ENCODE results near the gene ABI2. TPM values are rescaled to one million over a fixed set of nuclear protein-coding genes. Genes with fewer than 3 reads are reported as not detected.
A peak's percentile ranks its signal among the peaks of the same experiment; 100 is the strongest.

The ABI2 gene
- total RNA-seq, 1 experiment from 2014 or later, result 50.7 TPM

- Histone ChIP-seq H2AFZ (ENCODE audit: low read length) (no peak overlapping the region), H3K9me2 (replicated peaks; ENCODE audit: low read length) (no peaks in the 10 kb centered on the region), H3K4me2 (ENCODE audit: low read length) (no peak overlapping the region), H3K9ac (ENCODE audit: low read length) (no peak overlapping the region), H3F3A (ENCODE audit: low read length, unreplicated experiment) (no peaks in the 10 kb centered on the region), H3K4me1 (ENCODE audit: insufficient read depth, low read length) (peaks cover 12% of the 10 kb centered on the region; the same call in 1 of the 2 replicates), H3K27me3 (ENCODE audit: low read length) (no peaks in the 10 kb centered on the region), H3K9me3 (ENCODE audit: low read length) (no peaks in the 10 kb centered on the region), H4K20me1 (ENCODE audit: low read length) (no peaks in the 10 kb centered on the region), H3K27ac (ENCODE audit: low read length) (no peak overlapping the region), H3K4me3 (ENCODE audit: low read length) (no peak overlapping the region), H3K36me3 (ENCODE audit: low read depth, low read length) (peaks cover 27% of the 10 kb centered on the region), H3K79me2 (ENCODE audit: low read length) (no peaks in the 10 kb centered on the region)
- no peak for TF ChIP-seq EZH2phosphoT487 (IDR thresholded peaks at IDR 0.05; ENCODE audit: borderline replicate concordance, low read length)
- peak; percentile 46 for TF ChIP-seq CTCF (conservative IDR thresholded peaks at IDR 0.05; ENCODE audit: low read depth, low read length)
- ATAC-seq (no peak), DNase-seq (no peak)
- ChIA-PET CTCF (no interaction called here), POLR2A (ENCODE audit: unreplicated experiment) (interaction anchor here (0.6 kb wide), 1 partner anchor 134 kb away, joined by 11 read pairs; no protein-coding TSS in a partner anchor)
- BruUV-seq (replicated peaks), result no TSS peak
- intact Hi-C loops (cut with micrococcal nuclease), result no loop called here
Observed at GRCh38 chr2:203394519-203395227, 66.5 kb downstream of the ABI2 start.

GRCh38 chr2:203395858-203396257, 67.7 kb downstream of the ABI2 start:
- CTCF ChIA-PET, result no interaction called here
- POLR2A ChIA-PET (ENCODE audit: unreplicated experiment), result no interaction called here
- H3K9ac ChIP-seq (ENCODE audit: low read length), result no peak overlapping the region
- no peaks in the 10 kb centered on the region for H3F3A ChIP-seq (ENCODE audit: low read length, unreplicated experiment)
- intact Hi-C loops (cut with micrococcal nuclease), result no loop called here
- no peak overlapping the region for H3K27ac ChIP-seq (ENCODE audit: low read length)
- DNase-seq (no peak), ATAC-seq (no peak)
- no peaks in the 10 kb centered on the region for H3K79me2 ChIP-seq (ENCODE audit: low read length)
- no peak overlapping the region for H3K4me2 ChIP-seq (ENCODE audit: low read length)
- no TSS peak for BruUV-seq (replicated peaks)
- no peaks in the 10 kb centered on the region for H4K20me1 ChIP-seq (ENCODE audit: low read length)
- H3K4me1 ChIP-seq (ENCODE audit: insufficient read depth, low read length), result peaks cover 22% of the 10 kb centered on the region
- no peaks in the 10 kb centered on the region for H3K27me3 ChIP-seq (ENCODE audit: low read length)
- H3K9me3 ChIP-seq (ENCODE audit: low read length), result no peaks in the 10 kb centered on the region
- H2AFZ ChIP-seq (ENCODE audit: low read length), result no peak overlapping the region
- H3K36me3 ChIP-seq (ENCODE audit: low read depth, low read length), result peaks cover 27% of the 10 kb centered on the region
- H3K9me2 ChIP-seq (replicated peaks; ENCODE audit: low read length), result no peaks in the 10 kb centered on the region
- TF ChIP-seq CTCF (conservative IDR thresholded peaks at IDR 0.05; ENCODE audit: low read depth, low read length) (no peak), EZH2phosphoT487 (IDR thresholded peaks at IDR 0.05; ENCODE audit: borderline replicate concordance, low read length) (no peak), EZH2 (IDR thresholded peaks at IDR 0.05; ENCODE audit: low read length, unreplicated experiment) (no peak)
- no peak overlapping the region for H3K4me3 ChIP-seq (ENCODE audit: low read length)

GRCh38 chr2:203396667-203397066, 68.5 kb downstream of the ABI2 start:
- Histone ChIP-seq H3K79me2 (ENCODE audit: low read length) (no peaks in the 10 kb centered on the region), H3K4me1 (ENCODE audit: insufficient read depth, low read length) (peaks cover 30% of the 10 kb centered on the region), H3K27me3 (ENCODE audit: low read length) (no peaks in the 10 kb centered on the region), H3K9me3 (ENCODE audit: low read length) (no peaks in the 10 kb centered on the region), H3K27ac (ENCODE audit: low read length) (no peak overlapping the region), H3K4me2 (ENCODE audit: low read length) (no peak overlapping the region), H3K36me3 (ENCODE audit: low read depth, low read length) (peaks cover 27% of the 10 kb centered on the region), H3K4me3 (ENCODE audit: low read length) (no peak overlapping the region), H4K20me1 (ENCODE audit: low read length) (no peaks in the 10 kb centered on the region), H2AFZ (ENCODE audit: low read length) (no peak overlapping the region), H3K9ac (ENCODE audit: low read length) (no peak overlapping the region), H3K9me2 (replicated peaks; ENCODE audit: low read length) (no peaks in the 10 kb centered on the region), H3F3A (ENCODE audit: low read length, unreplicated experiment) (peaks cover 8% of the 10 kb centered on the region)
- no TSS peak for BruUV-seq (replicated peaks)
- peak; percentile 66 for TF ChIP-seq CTCF (conservative IDR thresholded peaks at IDR 0.05; ENCODE audit: low read depth, low read length)
- no peak for TF ChIP-seq EZH2 (IDR thresholded peaks at IDR 0.05; ENCODE audit: low read length, unreplicated experiment)
- DNase-seq, result no peak
- POLR2A ChIA-PET (ENCODE audit: unreplicated experiment), result no interaction called here
- CTCF ChIA-PET, result no interaction called here
- ATAC-seq, result no peak
- intact Hi-C loops (cut with micrococcal nuclease), result no loop called here

Measured in PC-3 (cell line).